ENCODE measurements around the gene BLTP3B.
"Not testable (repeated sequence)": the region's sequence is repeated elsewhere in the genome, so short reads cannot be mapped to it uniquely, and the experiment has no call there.

Gene BLTP3B, protein sequence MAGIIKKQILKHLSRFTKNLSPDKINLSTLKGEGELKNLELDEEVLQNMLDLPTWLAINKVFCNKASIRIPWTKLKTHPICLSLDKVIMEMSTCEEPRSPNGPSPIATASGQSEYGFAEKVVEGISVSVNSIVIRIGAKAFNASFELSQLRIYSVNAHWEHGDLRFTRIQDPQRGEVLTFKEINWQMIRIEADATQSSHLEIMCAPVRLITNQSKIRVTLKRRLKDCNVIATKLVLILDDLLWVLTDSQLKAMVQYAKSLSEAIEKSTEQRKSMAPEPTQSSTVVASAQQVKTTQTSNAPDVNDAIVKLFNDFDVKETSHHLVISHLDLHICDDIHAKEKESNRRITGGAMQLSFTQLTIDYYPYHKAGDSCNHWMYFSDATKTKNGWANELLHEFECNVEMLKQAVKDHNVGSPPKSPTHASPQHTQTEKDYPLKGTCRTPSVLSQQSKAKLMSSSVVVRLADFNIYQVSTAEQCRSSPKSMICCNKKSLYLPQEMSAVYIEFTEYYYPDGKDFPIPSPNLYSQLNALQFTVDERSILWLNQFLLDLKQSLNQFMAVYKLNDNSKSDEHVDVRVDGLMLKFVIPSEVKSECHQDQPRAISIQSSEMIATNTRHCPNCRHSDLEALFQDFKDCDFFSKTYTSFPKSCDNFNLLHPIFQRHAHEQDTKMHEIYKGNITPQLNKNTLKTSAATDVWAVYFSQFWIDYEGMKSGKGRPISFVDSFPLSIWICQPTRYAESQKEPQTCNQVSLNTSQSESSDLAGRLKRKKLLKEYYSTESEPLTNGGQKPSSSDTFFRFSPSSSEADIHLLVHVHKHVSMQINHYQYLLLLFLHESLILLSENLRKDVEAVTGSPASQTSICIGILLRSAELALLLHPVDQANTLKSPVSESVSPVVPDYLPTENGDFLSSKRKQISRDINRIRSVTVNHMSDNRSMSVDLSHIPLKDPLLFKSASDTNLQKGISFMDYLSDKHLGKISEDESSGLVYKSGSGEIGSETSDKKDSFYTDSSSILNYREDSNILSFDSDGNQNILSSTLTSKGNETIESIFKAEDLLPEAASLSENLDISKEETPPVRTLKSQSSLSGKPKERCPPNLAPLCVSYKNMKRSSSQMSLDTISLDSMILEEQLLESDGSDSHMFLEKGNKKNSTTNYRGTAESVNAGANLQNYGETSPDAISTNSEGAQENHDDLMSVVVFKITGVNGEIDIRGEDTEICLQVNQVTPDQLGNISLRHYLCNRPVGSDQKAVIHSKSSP (N-terminal part only)

GRCh38 chr12:100142851-100143559 is at the start of gene BLTP3B:
BLTP3B (minus strand) TSS chr12:100142874; CDS start chr12:100142635, 239 bp downstream.
- peak; percentile 91 for DNase-seq

DNA sequence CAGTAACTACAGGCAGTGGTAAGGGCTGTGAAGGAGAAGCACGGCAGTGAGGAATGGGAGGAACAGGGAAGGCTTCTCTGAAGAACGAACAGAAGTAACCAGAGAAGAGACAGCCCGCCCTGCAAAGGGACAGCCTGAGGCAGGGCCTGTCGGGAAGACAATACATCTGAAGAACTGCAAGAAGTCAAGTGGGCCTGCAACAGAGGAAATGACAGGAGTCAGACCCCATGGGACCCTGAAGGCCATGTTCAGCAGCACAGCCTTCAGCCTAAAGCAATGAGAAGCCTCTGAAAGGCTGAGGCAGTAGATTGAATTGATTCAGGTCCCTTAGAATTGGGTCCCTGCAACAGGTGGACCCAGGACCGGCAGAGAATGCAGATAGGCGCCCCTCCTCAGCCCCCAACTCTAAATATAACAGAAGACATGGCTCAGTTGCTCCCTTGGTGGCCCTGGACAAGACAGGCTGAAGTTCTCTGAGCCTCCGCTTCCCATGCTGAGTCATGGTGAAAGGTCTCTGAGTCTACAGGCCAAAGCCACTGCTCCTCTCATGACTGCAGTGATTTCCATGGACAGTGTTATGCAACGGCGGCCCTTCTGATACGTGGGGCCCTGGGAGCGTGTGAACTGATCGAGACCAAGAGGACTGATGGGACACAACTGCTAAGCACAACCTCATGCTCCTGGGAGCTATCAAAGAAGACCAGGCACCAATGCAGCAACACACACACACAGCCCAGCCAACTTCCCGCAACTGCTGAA is 47.1 kb upstream of the BLTP3B start:
- DNase-seq, result no peak

DNA sequence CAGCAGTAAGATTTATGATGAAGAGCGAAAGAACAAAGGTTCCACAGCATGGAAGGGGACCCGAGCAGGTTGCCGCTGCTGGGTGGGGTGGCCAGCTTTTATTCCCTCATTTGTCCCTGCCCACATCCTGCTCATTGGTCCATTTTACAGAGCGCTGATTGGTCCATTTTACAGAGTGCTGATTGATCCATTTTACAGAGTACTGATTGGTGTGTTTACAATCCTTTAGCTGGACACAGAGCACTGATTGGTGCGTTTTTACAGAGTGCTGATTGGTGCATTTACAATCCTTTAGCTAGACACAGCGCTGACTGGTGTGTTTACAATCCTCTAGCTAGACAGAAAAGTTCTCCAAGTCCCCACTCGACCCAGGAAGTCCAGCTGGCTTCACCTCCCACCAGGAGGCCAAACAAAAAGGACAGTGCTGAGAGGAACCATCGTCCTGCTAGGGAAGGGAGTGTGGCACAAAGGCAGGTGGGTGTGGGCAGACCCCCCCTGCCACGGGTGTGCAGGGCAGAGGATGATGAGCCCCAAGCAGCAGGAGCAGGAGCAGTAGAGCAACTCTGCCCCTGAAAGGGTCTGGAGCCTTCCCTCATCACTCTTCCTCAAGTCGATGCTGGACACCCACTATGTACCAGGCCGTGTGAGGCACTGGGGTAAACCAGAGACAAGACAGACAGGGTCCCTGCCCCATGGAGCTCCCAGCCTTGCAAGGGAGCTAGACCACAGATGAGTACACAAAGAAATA is 46.4 kb upstream of the BLTP3B start:
- DNase-seq, result not testable (repeated sequence)

DNA sequence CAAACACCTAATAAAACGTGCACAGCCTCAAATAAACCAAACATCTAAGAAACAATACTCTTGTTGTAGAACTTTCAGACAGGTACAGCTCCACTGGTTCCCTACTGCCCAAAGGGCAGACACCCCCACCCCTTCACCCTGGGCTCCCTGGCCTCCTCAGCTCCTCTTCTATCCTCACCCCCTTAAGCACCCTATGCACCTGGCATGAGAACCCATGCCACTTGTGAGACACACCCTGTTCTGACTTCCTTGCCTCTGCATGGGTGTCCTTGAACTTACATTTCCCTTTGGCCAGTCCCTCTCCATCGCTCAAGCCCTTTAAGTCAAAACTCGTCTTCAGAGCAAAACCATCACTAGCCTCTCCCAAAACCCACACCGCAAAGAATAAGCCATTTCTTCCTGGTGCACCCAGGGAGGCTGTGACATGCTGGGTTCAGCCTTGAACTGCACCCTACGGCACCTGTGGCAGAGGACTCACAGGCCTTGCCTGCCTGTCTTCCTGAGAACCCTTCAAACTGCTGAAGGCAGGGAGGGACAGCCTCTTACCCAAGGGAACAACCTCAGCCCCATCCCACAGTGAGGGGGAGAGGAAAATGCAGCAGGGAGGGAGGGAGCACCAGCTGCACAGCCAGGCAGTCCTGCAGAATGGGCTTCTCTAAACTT is 45.3 kb upstream of the BLTP3B start:
- DNase-seq, result no peak

GRCh38 chr12:100187068-100187467 is 44.4 kb upstream of the BLTP3B start:
- DNase-seq, result no peak

DNA sequence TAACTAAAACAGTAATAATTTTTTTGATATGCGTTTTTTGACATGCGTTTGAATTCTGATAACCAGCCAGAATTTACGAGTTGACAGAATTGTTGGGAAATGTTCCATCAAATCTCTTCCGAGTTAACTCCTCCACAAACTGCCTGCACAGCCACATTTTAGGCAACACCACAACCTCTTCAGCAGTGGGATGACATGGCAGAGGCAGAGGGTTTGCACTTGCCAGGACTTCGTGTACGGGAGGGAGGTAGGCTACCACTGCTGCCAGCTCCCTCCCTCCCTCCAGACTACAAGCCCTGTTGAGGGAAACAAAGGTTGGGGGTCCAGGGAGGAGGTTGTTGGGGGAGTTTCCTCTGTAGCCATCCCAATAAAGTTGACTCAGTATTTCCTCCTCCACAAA is 43.4 kb upstream of the BLTP3B start:
- no peak for DNase-seq

- no peak for DNase-seq
These were observed 42.8 kb upstream of the BLTP3B start for GRCh38 chr12:100185361-100185894.

- no peak for DNase-seq
These were observed 42.0 kb upstream of the BLTP3B start for GRCh38 chr12:100184549-100185145.

DNA sequence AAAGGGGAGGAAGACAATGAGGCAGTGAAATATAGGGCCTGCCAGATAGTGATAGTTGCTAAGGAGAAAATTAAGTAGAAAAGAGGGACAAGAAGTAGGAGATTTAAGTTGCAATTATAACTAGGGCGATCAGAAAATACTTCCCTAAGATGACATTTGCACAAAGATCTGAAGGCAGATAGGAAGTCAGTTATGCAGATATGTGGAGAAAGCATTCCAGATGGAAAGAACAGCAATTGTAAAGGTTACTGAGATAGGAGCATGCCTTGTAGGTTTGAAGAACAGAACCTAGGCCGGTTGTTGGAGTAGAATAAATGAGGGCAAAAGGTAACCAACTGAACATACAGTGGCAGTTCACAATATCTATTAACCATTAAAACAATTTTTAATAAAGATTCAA is 36.6 kb upstream of the BLTP3B start:
- no peak for DNase-seq

DNA sequence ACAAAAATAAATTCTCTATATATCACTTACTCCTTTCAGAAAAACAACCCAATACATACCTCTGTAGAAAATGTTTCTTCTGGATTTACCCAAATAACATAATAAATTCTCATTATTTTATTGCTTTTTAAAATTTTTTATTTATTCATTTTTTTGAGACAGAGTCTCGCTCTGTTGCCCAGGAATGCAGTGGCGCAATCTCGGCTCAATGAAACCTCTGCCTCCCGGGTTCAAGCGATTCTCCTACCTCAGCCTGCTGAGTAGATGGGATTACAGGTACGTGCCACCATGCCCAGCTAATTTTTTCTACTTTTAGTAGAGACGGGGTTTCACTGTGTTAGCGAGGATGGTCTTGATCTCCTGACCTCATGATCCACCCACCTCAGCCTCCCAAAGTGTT is 33.8 kb upstream of the BLTP3B start:
- DNase-seq, result not testable (repeated sequence)

- DNase-seq, result no peak
These were observed 31.8 kb upstream of the BLTP3B start for GRCh38 chr12:100174495-100174894.

DNA sequence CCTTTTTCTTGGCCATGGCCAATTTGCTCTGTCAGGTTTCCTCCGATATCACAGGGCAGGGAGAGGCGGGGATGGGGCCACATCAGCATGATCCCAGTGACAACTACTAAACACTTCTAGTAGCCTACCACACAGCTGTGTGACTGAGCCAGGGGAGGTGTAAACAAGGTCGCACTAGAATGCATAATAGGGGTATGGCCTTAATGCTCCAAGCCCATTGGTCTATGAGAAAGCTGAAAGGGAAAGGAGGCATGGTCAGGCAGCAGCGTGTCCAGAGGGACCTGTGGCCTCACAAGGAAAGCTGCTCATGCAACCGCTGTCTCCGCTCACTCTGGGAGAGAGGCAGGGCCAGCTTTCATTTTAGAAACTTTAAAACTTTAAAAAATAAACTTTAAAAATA is 30.4 kb upstream of the BLTP3B start:
- DNase-seq, result no peak

GRCh38 chr12:100171248-100171647 is 28.6 kb upstream of the BLTP3B start:
- DNase-seq, result no peak

GRCh38 chr12:100170313-100170858 is 27.7 kb upstream of the BLTP3B start:
- DNase-seq, result no peak

GRCh38 chr12:100169345-100169744 is 26.7 kb upstream of the BLTP3B start:
- DNase-seq, result no peak

GRCh38 chr12:100168562-100168961 is 25.9 kb upstream of the BLTP3B start:
- DNase-seq, result no peak

GRCh38 chr12:100166232-100166631 is 23.6 kb upstream of the BLTP3B start:
- no peak for DNase-seq

DNA sequence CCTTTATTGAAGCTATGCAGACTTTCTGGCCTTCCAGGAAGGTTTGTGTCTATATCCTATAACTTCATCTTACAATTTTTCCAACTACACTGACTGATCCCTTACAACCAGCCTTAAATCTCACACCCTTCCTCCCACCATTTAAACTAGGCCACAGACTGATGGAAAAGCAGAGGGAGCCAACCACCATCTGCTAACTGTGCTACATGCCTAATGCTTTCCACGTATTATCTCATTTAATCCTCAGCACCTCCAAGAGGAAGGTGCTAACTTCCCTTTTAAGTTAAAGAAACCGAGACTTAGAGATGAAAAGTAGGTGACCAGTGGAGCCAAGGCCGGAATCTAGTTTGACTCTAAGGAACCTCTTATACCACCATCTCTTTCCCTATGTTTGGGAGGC is 22.7 kb upstream of the BLTP3B start:
- no peak for DNase-seq

- DNase-seq, result no peak
These were observed 21.6 kb upstream of the BLTP3B start for GRCh38 chr12:100164153-100164704.
